GM19351 (cell line): Measurements from ENCODE around the gene PHOX2B.
"Not testable (repeated sequence)": the region's sequence is repeated elsewhere in the genome, so short reads cannot be mapped to it uniquely, and the experiment has no call there.

Experiments
- ATAC-seq: cut with Tn5 transposase; IDR thresholded peaks from one replicate; pipeline ENCODE4 v1.9.1; 2021; ENCODE audit warnings: mild to moderate bottlenecking, moderate library complexity; ENCODE audit not compliant: unreplicated experiment

PHOX2B gene

DNA sequence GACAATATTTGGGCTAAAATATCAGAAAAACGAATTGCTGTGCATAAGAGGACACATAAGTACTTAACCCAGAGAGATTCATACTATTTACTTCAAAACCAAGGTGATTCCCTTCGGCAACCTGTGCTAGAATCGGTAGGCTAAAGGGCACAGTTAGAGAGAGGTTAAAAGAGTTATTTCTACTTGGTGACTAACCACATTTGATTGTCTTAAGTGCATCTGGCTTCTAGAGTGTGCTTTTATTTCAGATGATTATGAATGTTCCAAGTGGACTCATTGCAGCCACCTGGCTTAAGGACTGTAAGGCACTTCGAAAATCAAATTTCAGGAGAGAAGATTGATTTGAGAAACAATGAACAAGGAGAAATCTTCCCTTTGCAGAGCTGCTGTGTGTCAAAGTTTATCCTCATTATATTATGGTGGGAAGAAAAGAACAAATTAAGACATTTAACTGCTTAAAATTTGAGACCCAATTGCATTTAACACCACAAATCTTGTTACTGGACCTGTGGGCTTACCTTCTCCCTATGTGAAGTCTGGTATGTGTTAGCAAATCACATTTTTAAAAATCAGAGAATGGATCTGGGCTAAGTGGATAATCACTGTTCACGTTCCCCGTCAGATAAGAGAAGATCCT lies 34.0 kb downstream of the PHOX2B start:
- ATAC-seq = no peak

DNA sequence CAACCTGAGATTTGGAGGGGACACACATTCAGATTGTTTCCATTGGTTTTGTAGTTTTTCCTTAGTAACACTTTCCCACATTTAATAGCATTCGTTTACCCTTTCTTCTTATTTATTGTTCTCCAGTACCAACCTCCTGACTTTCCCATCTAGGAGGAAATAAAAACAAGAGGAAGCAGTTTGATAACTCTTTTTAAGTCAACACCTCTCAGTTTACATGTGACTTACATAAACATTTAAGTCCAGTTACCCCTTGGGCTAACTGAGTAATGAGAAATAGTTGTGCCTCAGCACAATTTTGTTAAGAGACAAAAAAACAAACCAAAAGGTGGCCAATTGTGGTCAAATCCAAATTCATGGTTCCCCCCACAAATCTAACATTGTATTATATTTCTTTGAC lies 34.8 kb downstream of the PHOX2B start:
- no peak for ATAC-seq

DNA sequence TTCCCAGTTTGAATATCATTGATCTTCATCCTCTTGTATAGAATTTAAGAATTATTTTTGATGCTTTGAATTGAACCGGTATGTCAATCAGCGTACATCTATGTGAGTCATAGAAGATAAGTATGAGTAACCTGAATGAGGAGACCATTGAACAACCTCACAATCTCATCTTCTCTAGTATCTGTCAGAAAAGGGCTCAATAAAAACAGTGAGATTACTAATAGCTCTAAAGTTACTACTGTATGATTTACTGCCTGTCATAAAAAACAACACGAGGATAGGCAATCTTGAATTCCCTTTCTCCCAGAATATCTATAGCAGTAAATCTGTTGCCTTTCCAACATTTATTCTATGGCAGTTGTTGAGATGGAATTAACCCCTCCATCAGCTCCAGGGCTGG lies 36.1 kb downstream of the PHOX2B start:
- no peak for ATAC-seq

DNA sequence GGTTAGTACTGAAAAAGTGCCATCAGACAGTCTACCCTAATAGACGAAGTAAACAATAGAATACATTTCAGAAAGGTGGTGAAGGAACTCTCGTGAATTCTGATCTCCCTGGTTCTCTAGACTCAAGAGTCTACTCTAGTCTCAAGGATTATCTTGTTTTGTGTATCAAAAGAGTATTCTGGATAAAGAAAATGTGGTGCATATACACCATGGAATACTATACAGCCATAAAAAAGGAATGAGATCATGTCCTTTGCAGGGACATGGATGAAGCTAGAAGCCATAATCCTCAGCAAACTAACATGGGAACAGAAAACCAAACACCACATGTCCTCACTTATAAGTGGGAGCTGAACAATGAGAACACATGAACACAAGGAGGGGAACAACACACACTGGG lies 36.9 kb downstream of the PHOX2B start:
- not testable (repeated sequence) for ATAC-seq

DNA sequence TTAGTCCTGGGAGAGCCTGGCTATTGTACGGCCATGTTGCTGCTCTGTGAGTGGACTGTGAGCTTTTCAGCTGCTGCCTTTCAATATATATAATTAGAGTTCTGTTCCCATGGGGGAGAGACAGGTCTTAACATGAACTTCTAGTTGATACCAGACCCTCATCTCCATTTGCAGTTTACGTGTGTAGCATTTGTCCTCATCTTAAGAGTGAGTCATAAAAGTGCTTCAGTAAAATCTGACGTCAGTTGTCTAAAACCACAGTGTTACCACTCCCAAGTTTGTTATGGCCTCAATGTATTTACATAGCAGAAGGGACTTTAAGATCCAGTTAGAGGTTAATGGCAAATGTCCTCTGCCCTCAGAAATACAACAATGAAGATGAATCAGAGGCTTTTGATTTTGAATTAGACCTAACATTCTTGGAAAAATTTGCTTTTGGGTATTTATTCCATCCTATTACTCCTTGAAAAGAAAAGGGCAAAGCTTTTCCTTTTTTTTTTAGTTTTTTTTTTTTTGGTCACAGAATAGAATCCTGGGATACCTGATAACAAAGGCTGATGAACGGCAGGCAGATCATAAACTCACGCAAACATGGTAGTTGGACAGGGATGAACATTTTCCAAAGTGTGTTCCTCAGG lies 38.6 kb downstream of the PHOX2B start:
- ATAC-seq = no peak

DNA sequence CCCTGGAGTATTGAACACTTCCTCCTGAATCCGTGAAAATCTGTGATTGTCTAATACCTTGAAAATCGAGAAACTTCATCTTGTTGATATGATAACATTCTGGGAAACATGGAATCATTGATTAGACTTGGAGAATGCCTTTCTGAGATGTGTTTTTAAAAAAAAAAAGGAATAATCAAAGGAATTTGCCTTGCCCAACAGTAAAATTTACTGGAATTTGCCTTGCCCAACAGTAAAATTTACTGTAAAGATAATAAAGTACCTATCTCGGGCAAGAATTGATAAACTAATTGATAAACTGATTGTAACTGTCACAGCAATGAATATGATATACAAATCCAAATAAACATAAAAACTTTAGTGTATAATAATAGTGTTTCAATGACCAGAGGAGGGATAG lies 44.7 kb downstream of the PHOX2B start:
- ATAC-seq = no peak

DNA sequence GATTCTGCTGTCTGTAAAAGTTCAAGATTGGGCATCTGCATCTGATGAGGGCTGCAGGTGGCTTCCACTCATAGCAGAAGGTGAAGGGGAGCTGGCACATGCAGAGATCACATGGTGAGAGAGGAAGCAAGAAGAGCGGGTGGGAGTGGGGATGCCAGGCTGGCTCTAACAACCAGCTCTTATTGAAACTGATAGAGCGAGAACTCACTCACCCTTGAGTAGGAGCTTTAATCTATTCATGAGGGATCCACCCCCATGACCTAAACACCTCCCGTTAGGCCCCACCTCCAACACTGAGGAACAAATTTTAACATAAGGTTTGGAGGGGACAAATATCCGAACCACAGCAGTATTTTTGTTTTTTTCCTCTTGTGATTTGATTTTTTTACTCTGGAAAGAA lies 45.8 kb downstream of the PHOX2B start:
- no peak for ATAC-seq

DNA sequence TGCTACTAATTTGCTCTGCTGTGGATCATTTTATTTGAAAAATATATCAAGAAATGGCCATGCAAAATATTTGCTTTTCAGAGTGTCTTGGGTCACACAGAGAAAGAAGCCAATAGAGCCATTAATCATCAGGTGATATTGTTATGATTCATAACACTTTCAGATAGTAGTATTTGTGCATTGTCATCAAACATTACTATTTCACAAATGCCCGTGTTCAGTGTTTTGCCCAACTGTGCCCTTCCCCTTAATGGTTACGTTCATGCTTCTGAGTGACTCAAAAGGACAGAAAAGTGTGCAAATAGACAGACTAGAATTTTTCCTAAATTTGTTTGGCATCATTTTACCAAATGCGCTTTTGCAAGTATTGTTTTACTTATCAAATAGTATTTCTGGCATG lies 46.5 kb downstream of the PHOX2B start:
- ATAC-seq = no peak

DNA sequence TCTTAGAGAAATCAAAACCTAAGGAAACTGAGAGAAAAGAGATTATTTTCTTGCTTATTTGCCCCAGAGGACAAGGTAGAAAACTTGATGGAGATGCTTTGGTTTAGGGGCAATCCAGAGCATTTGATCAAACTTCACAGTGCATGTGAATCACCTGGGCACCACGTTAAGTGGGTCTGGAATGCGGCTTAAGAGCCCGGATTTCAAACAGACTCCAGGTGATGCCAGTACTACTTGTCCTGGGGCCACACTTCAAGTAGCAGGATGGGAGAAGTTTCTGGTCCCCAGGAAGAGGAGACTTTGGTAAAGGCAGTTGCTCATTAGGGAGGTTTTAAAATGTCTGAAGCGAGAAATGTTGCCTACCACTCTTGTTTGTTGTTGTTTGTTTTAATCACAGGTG lies 51.8 kb downstream of the PHOX2B start:
- no peak for ATAC-seq

DNA sequence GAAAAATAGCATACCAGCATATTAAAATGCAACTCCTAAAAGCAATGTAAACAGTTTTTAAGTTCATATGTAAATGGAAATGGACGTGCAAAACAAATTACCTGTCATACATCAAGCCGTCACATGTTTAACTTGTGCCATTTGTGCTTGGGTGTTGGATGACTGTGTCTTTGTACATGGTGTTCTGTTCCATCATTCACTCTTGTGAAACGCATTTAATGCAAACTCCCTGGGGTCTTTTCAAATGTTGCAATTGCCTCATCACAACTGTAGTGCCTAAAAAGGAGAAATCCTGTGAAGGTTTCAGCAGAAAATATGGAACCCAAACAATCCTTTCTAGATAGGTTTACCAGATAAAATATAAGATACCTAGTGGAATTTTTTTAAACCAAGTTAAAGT lies 52.4 kb downstream of the PHOX2B start:
- ATAC-seq = no peak
